Activated CD4-positive, alpha-beta T cell treated with anti-CD3 and anti-CD28 coated beads for 1 hour (primary cell): ENCODE measurements around the gene DEXI.
"Not testable (repeated sequence)": the region's sequence is repeated elsewhere in the genome, so short reads cannot be mapped to it uniquely, and the experiment has no call there.

Experiments used
- DNase-seq: peaks from one replicate; pipeline ENCODE4 v3.0.0-alpha.2; 2020

The DEXI gene

DNA sequence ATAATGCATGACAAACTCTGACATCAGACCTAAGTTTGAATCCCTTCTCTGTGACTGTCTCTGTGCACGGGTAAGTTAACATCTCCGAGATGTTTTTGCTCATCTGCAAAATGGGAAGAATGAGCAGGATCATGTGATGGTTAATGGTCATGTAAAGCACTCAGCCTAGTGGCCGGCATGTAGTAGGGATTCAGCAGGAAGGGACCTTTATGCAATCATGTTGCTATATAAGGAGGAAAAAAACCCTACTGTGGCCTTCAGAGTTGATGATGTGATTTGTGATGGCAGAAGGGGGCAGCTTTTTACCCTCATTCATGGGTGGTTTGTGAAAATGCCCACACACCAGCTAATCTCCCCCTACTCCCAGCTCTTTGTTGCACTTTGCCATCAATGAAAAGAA, 26.2 kb upstream of the DEXI start:
- no peak for DNase-seq

GRCh38 chr16:10967986-10968385, 25.7 kb upstream of the DEXI start:
- no peak for DNase-seq

GRCh38 chr16:10966559-10966958, 24.3 kb upstream of the DEXI start:
- DNase-seq: not testable (repeated sequence)

- DNase-seq: no peak
These were observed 23.9 kb upstream of the DEXI start for GRCh38 chr16:10966129-10966528.

- no peak for DNase-seq
These were observed 23.3 kb upstream of the DEXI start for GRCh38 chr16:10965440-10966061.

DNA sequence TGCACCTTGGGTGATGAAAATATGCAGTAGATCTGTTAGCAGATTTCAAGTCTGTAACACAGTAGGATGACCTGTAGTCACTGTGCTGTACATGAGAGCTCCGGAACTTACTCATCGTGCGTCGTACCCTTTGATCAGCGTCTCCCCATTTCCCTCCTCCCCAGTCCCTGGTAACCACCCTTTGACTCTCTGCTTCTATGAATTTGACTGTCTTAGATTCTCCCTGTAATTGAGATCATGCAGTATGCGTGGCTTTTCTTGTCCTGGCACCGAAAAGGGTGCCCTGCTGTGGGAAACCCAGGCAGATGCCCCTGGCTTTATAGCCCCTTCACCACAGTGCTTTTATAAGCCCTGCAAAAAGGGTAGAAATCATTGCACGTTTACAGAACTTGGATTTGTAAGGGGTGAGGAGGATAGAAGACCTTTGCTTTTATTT, 22.6 kb upstream of the DEXI start:
- DNase-seq: peak; percentile 33

GRCh38 chr16:10964039-10964890, 22.0 kb upstream of the DEXI start:
- DNase-seq: peak; percentile 70

DNA sequence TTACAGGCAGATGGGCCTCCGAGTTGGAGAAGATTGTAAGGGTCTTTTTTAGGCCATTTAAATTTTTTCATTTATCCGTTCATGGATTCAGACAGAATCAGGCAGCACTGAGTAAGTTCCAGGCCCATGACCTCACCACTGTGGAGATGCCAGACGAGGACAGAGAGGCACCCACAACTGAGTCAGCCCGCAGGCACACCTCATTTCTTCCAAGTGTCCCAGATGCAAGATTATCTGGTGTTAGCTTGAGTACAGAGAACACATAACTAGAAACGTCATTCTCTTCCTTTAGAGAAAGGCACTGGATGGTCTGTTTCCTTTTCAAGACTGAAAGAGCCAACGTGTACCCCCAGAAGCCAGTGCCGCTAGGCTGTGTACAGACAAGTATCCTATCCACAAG, 19.0 kb upstream of the DEXI start:
- no peak for DNase-seq

GRCh38 chr16:10959161-10959560, 16.9 kb upstream of the DEXI start:
- no peak for DNase-seq

GRCh38 chr16:10957771-10958482, 15.7 kb upstream of the DEXI start:
- DNase-seq: no peak

DNA sequence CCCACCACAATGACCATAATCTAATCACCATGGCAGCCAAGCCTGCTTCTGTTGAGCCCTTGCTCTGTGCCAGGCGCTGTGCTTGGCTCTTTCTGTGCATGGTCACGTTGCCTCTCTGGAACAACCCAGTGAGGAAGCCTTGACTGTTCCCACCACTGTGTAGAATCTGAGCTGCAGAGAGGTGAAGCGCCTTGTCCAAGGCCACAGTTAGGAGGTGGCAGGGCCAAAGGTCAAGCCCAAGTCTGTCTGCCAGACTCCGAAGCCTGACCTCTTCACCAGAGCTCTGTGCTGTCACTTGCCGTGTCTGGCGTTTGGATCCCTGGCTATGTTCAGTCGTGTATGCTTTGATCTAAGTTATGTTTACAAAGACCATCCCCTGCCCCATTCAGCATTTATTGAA, 12.6 kb upstream of the DEXI start:
- DNase-seq: no peak

DNA sequence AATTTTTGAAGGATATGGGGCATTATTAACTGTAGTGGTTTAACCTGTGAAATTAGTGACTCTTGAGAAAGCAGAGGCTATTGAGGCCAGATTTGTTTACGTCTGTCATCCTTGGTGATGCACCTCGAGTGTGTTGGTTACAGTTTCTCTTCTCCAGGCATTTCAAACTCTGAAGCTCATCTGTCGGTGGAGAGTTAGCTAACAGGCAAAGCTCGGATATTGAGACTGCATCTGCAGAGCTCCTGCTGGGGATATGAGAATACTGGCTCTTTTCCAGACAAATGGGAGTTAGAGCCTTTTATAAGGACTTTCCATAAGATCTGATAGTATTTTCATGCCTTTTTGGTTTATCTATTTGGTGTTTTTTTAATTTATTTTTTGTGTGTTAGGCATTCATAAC, 8.8 kb upstream of the DEXI start:
- DNase-seq: no peak

DNA sequence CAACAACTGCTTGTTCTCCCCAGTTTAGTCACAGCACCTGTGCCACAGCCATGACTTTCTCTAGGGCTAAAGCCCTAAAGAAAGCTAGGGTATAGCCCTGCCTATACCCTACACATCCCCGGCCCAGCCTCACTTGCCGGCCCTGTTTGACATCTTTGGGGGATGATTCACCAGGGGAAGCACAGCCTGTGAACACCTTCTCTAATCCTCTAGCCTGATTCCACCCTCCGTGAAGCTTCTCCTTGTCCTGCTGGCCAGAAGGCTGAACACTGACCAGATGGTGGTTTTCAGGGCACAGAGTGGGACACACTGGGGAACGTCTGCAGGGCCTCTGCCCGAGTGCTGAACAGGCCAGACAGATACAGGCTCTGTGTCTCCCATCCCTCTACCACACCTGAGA, 8.1 kb upstream of the DEXI start:
- no peak for DNase-seq

DNA sequence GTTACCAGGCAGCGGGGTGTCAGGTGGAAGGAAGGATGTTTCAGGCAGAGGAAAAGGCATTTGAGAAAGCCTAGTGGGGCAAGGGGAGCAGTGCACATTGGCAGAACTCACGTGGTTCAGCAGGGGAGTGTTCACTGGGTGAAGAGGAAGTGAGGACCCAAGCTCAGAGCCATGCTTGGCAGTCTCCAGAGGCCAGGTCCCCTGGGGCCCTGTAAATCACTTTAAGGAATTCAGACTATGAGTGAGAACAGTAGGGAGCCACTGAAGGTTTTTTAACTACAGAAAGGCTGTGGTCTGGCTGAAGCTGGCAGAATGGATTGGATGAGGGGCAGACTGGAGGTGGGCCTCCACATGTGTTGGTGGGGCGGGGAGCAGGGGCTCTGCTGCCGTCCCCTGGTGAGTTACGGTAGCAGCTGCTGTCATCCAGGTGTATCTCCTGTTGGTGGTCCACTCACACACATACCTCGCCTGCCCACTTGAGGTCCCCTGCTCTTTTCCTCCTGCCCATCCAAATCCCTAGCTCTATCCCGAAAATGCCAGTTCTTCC, 7.2 kb upstream of the DEXI start:
- DNase-seq: peak; percentile 21

- no peak for DNase-seq
These were observed 5.0 kb upstream of the DEXI start for GRCh38 chr16:10947211-10947787.

DNA sequence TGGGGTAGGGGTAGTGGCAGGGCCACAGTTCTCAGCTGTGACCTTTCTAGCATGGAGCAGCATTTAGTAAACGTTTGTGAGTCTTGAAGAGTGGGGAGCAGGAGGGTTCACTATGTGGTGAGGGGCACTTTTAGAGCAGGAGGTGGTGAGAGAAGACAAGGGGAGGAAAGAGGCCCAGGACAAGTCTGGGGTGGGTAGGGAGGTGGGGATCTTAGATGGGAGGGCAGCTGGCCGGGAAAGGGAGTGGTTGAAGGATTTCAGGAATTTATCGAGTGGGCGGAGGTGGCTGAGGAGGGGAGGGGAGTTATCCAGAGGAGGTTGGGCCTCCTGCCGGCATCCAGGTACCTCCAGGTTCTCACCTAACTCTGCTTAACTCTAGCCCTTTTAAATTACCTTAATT, 4.0 kb upstream of the DEXI start:
- no peak for DNase-seq

GRCh38 chr16:10945065-10945787, 3.0 kb upstream of the DEXI start:
- DNase-seq: no peak

GRCh38 chr16:10944249-10945064, 2.2 kb upstream of the DEXI start, which contains the start of gene CLEC16A:
TSS of gene CLEC16A (plus strand) at chr16:10944564. CDS start at chr16:10944718, 154 bp downstream.
- DNase-seq: peak; percentile 94

GRCh38 chr16:10943064-10943353, 741 bp upstream of the DEXI start:
- no peak for DNase-seq

DNA sequence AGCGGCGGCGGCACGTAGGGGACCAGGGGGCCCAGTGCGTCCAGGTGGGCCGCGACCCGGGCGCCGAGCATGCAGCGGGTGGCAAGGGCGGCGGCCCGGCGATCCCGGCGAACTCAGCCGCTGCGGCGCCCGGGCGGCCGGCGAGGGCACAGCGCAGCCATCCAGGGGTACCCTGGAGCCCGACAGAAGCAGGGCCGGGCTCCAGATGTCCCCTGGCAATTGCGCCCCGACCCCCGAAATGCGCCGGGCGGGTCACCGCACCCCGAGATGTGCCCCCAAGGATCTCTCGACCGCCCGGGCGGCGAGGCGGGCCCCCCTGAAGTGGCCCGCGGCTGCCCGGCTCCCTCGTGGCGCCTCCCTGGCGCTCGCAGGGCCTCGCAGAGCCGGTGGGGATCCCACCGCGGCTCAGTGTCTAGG, 325 bp downstream of the DEXI start:
- not testable (repeated sequence) for DNase-seq

GRCh38 chr16:10941127-10941933, 938 bp downstream of the DEXI start:
- DNase-seq: no peak
